CD1c-positive myeloid dendritic cell (primary cell): ENCODE measurements around the gene GOT1.

Source experiments
- DNase-seq: peaks from one replicate; pipeline ENCODE4 v3.0.0-alpha.2; 2016; ENCODE audit errors: extremely low spot score

Gene GOT1

DNA sequence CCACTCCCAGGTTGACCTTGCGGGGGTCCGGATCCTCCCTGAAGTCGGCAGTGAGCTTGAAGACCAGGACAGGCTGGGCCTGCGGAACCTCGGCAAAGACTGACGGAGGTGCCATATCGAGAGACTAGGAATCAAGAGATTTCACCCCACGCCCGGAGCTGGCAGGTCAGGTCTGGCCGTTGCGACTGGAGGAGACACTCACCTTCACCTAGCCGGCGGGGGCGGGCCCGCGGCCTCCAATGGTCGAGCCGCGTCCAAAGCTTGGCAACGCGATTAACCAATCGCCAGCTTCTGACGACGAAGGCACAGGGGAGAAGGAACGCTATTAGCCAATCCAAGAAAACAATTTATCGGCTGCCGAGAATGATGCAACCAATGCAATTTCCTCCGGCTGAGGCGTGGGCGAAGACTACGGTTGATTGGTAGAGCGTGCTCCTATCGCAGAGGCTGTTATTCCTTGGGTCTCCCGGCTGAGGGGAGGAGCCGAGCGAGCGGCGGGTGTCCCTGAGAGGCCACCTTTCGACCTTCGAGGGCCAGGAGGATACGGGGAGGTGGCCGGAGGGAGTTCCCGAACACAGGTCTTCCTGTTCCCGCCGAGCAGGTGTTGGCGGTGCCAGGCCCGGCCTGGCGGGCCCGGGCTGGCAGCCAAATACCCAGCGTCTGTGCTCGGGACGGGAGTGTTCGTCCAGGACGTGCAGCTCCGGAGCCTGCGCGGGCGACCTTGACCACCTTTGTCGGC lies at the start of gene GOT1:
Gene GOT1, minus strand, starts transcription at position 174 of the 739 bp plus-strand sequence. Its CDS starts 59 bp downstream, at position 115.
- DNase-seq = peak; percentile 100

DNA sequence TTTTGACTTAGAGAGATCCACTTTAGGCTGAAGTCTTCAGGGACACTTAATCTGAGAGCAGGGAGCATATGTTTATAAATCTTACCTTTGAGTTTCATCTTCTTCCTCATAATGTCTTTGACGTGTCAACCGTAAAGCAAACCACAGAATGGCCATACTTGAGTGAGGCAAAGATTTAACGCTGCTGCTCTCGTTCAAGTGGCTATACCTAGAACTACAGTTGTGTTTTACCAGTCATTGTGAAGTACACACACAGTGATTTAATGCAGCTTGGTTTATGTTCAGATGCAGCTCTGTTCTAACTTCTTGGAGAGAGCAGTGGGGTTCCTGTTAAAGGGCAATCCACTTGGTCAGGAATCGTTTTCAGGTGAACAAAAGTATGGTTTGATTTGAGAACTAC lies 39.9 kb upstream of the GOT1 start:
- DNase-seq = no peak

DNA sequence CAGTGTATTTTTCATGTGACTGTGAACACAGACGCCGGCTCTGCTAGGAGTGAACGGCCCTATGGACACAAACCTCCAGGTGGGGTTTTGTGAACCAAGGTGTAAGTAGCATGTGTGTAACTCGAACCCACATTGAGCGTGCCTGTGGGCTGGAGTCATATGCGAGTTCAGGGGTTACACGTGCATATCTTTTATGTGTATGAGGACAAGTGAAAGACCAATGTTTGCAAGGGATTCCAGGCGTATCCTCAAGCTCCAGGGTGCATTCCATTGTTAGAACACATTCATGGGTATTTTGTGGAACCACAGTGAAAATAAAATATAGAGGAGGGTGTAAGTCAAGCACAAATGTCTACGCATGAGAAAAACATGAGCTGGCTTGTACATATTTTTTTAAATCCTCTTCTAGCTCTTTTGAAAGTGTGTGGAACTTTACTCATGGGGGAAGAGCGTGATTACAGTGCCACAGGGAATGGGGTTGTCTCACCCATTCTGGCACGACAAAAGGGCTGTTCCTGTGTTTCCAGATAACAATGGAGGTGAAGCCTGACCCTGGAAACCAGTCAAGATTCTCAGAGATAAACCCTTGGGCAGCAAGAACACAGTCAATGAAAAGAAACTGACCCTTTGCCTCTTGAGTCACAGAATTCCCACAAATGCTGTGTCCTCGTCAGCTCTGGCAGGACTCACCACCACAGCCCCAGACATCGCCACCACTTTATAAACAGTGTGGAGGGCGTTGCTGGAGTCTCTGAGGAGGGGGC lies 37.0 kb upstream of the GOT1 start:
- no peak for DNase-seq

DNA sequence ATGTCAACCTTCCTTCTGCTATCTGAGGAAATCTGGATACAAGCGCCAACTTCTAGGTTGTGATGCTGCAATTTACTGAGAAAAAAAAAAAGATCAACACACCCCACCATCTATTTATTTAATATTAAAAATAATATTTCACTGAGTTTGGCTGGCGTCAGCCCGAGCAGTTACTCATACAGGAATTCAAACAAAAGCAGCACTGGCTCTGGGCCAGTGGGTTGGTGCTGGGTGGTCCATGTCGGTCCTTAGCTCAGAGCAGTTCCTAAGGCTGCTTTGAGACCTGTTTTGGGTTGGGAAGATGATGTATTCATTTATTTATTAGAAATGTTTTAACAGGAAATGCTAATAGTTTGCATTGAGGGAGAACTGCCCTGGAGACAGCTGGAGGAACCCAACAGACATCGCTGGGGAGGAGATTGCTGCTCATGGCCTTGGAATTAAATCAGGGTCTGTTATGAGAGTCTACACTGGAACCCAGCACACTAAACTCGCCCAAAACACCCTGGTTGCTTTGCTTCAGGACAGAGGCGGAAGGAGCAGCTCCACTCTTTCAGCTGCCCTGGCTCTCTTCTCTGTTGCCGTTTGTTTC lies 36.3 kb upstream of the GOT1 start:
- DNase-seq = no peak

DNA sequence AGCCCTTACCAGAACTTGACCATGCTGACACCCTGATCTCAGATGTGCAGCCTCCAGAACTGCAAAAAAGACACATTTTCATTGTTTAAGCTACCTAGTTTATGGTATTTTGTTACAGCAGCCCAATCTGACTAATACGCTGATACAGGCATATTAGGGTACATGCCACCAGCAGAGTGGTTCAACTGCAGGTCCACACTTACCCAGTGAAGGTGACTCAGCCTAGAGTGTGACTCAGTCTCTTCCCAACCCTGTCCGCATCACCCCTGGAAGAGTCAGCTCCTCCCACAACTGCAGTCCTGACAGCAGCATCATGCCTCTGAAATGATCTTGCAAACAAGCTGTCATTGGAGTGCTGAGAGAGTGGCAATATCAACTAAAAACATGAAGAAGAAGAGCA lies 30.8 kb upstream of the GOT1 start:
- no peak for DNase-seq

DNA sequence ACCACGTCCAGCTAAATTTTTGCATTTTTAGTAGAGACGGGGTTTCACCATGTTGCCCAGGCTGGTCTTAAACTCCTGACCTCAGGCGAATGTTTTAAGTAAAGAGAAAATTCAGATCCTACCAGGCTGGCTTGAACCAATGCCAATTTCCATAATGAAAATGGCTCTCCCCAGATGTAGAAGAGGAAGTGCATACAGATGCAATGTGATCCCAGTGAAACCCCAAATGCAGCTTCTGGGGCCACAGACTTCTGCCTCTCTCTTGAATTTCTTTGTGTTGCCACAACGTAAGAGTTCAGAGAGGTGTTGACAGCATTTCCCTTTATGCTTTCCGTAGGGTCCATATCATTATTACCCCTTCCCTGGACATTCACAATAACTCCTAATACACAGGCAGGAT lies 29.6 kb upstream of the GOT1 start:
- no peak for DNase-seq

DNA sequence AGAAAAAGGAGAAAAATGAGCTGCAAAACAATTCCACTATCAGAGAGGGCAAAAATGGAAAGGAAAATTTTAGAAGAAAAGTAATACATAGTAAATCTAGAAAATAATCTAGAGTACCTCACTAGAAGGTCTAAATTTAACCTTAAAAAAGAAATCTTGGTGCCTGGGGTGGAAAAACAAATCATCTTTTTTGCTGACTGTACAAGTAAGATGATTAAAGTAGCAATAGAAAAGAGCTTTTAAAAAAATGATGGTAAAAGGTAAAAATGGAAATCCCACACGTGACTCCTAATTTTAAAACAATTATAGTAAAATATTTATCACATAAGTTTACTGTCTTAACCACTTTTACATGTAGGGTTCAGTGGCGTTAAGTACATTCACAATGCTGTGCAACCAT lies 28.8 kb upstream of the GOT1 start:
- no peak for DNase-seq

DNA sequence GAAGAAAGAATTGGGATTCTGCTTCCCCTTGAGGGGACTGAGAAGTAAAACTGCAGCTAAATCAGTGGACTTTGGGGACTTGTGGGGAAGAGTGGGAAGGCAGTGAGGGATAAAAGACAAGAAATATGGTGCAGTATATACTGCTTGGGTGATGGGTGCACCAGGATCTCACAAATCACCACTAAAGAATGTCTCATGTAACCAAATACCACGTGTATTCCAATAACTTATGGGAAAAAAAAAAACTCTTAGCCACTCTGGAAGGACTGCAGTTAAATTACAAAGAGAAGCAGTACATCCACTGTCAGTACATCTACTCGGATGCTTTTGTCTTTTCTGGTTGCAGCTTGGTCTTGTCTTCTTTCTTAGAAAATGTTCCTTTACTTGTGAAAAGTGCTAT lies 27.4 kb upstream of the GOT1 start:
- DNase-seq = no peak

DNA sequence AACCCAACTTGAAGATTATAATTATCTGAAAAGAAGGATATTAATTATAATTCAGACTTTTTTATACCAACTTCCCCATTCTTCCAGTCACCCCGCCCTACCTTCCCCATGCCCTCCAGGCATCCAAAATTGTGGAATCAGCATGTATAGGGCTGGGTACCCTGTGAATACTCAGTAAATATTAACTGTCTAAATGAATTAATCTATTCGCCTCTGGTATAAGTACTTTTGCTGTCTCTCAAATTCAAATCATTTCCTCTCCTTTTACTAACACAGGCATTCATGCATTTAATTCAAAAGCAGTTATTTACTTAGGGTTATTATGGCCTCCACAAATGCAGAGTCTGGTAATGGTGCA lies 26.5 kb upstream of the GOT1 start:
- DNase-seq = no peak

DNA sequence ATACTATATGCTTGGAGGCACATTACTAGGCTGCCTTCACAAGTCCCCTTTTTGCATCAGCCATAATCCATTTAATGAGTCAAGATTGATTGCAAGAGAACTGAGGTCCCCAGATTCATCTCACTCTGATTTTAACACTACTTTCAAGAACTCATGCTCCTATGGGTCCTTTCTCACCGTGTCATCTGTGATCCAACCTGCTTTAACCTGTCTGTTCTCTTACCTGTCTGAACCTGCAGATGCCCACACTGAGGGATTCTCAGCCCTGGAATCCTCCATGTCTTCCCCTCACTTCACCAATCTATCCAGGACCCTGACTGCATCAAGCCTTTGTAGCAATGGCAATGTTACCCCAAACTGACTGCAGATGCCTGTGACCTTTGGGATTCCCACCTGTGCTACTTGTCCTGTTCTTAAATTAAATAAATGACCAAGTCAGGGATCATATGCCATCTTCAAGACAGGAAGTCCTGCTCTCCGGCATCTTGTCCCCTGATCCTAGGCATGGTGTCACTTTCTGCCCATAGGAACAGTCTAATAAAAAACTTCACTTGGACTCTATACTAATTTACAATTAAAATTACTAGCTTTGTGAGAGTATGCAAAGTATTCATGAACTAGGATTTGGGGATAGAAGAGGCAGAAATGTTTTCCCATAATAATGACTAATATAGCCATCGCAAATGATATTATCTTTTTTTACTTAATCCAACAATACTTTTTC lies 25.9 kb upstream of the GOT1 start:
- DNase-seq = no peak

DNA sequence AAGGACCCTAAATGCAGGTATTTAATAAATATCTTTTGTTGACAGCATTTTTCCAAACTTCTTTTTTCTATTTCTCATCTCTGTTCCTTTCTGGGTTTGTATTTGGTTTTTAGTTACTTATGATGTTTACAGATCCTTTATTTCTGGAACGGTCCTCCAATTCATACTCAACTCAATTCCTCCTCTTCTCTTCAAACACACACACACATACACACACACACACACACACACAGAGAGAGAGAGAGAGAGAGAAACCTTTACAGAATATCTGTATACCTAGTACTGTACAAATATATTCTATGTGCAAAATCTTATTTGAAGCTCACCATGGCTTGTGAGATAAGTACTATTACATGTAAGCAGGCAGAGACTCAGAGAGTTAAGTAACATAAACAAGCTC lies 21.6 kb upstream of the GOT1 start:
- no peak for DNase-seq

DNA sequence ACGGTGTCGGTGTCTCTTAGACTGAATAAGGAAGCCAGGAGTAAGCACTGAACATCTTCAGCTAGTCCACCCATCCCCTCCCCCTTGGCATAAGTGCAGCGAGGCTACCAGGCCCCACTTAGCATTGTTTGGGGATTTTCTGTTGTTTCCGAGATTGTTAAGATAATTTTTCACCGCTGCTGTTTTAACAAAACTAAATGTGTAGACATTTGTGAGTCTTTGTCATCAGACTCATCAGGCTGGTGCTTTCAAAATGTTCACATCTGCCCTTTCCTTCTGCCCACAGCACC lies 21.0 kb upstream of the GOT1 start:
- DNase-seq = no peak

DNA sequence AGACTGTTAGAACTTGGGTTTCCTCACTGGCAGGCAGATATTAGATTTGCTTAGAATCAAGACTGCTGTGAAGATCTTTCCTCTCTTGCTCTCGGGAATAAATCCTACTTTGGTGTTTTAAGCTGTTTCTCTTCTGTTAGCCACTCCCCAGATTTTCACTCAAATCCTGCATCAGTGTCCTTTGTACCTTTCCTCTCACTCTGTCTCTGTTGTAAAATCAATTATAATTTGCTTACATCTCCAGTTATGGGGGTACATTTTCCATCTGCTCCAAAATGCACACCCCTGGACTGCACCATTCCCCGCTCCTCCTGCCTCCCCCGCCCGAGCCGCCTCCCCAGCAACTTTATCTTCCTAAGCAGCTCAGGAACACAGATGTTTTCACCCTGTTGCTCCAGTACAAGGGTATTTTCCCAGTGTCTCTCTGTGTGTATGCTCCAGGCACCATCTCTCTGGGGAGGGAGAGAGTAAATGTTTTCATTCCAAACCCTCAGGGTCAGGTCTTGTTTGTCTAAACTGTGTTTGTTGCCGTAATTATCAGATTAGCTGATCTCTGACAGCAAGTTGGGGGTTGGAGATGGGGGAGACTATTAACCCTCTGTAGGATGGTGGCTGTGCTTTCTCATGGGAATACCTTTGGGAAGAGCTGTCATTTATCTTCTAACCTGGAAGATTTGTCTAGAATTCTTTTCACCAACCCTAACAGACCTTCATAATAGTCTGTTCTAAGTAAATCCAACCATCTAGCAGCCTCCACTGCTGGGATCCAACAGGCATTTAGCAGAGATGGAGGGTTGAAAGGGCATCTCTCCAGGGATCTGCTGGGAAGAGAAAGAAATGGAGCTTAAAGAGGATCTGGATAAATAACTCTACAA lies 20.4 kb upstream of the GOT1 start:
- no peak for DNase-seq

DNA sequence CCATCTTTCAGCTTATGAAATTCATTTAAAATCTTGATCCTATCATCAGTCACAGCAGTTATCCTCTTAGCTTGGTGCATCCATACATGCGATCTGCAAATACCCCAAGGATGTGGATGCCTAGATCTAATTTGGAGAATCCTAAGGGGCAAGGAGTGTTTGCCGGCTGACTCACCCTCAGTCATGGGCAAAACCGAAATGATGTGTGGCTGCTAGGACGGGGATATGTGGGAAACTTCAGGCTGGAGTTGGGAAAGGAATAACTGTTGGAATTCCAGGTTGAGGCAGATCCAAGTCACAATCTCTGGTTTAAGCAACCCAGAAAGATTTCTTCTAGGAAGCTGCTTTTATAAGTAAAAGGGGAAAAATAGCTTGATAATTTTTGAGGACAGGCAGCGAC lies 19.7 kb upstream of the GOT1 start:
- DNase-seq = no peak

DNA sequence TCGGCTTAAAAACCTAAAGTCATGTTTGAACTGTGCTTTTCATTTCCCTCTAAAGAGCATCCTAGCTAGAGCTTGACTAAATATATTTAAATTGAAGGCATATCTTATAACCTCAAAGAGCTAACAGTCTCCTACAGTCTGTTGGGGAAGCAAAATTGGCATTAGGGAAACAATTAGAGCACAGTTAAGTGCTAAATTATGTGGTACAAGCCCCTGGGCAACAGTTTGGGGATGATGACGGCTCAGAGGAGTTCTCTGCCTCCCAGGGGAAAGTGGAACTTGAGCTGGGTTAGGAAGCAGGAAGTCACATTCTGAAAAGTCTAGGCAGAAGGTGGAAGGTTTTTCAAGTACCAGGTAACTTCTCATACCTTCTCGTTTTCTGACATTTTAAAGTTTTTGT lies 18.6 kb upstream of the GOT1 start:
- no peak for DNase-seq

DNA sequence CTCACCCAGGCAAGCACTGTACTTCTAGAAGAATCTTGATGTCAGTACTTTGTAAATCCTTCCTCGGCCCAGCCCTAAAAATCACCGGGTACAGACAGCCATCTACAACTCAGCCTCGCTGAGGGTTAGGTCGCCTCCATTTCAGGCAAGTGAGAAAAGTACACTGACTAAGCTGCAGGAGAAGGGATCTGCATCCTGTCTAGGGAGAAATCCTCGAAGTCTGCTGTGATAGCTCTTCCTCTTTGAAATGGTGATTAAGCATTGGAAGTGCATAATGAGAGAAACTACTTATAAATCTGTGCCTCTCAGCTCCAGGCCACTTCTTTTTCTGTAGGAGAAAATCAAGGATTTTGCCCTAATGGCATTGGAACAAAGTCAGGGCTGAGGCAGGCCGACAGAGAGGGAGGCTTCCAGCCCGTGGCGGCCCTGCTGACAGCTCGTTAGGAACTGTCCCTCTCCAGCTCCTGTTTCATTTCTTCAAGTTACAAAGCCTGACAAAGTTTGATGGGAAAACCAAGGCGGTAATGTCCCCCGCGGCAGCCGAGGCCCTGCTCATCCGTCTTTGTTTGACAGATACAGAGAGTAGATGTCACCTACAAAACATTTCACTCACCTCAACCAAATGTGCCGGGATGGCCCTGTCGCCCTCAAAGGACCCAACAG lies 14.1 kb upstream of the GOT1 start:
- DNase-seq = no peak

DNA sequence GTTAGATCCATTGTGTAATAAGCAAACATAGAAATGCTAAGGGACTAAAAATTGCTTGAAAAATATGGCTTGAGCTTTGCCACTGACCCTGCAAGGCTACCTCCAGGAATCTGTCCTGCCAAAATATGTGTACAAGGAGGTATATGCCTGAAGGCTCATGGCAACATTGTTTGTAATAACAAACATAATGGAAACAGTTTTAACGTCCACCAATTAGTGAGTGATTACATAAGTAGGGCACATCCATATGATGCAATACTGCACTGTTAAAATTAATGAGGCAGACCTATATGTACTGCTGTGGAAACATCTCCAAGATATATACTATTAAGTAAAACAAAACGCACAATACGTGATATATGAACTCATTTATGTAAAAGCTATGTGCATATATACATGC lies 13.1 kb upstream of the GOT1 start:
- DNase-seq = no peak

DNA sequence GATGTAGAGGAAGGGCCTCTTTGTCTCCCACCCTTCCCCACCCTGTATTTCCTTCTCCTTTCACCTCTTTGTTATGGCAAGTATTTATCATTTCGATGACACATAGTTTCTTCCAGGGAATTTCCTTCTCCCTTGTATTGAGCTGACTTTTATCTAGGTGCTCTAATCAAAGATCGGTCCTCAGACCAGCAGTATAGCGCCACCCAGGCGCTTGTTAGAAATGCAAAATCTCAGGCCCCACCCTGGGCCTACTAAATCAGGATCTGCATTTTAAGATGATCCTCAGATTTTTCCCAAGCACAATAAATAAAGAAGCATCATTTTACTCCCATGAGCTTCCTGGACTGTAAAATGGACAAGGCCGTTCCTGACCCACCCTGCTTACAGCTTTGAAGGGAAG lies 12.0 kb upstream of the GOT1 start:
- no peak for DNase-seq

DNA sequence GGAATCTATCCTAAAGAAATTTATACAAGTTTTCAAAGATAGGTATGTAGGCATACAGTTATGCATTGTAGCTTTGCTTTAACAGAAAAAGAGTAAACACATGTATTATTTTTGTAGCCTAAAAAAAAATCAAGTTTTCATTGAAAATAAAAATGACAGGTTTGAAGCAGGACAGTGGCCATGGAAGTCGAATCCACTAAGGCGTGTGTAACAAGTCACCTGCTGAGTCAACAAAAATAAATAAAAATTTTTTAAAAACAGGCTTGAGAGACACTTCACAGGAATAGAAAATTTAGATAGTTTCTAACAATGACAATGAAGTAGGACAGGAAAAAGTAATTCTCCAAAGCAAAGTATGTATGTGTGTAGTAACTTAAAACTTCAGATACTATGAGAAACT lies 8.5 kb upstream of the GOT1 start:
- DNase-seq = no peak

DNA sequence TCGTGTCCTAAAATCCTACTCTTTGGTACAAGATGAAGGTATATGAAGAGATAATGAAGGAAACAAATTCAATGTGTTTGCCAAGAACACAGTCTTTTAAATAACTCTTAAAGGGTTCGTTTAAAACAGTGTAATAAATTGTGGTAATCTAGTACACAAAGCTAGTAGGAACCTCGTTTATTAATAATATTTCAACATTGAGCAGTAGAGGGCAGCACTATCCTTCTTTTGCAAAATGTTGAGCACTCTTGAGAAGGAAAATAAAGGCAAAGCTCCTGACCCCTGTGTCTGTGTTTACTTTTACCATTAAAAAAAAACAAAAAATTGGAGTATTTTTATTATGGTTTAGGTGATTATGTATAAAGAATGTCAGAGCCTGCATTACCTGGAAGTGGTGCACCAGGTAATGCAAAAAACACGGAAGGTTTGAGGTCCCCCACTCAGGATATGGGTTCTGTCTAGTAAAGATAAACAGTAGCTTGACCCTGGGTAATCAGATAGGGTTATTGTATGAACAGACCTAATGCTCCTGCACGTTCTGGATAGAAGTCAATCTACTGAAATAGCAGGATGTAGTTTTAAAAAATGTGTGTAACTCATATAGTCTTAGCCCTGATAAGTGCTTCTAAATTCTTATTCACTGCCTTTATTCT lies 5.7 kb upstream of the GOT1 start:
- peak; percentile 55 for DNase-seq
